ENCODE results near the gene SLC24A3.

Gene SLC24A3

GRCh38 chr20:19761326-19761725 is 548.9 kb downstream of the SLC24A3 start:
- in situ Hi-C loops (cut with HindIII; ENCODE audit: low pct_unique_long_range_greater_than_20kb, low sequenced_read_pairs), result no loop called here
- no peak for DNase-seq (ENCODE audit: low read depth in 1 of 2, low spot score in 1 of 2)
- no peak for TF ChIP-seq JUND (IDR thresholded peaks at IDR 0.05; ENCODE audit: low read depth)

DNA sequence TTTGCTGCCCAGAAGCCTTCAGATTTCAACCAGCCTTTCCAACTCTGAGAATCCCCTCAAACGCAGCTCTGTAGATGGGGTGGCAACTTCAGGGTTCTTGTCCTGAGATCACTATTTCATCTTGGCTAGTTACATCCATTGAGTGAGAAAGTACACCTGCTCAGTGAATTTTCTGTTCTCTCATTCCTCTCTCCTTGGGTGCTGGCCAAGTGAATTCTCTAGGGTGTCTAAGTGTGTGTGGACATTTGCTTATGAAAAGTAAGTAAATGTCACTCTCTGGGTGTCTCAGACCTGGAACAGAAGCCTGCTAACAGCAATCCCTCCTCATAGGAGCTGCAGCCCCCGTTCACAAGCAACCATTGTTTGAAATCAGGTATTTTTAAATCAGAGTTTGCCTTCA is 549.4 kb downstream of the SLC24A3 start:
- no peak for TF ChIP-seq JUND (IDR thresholded peaks at IDR 0.05; ENCODE audit: low read depth)
- in situ Hi-C loops (cut with HindIII; ENCODE audit: low pct_unique_long_range_greater_than_20kb, low sequenced_read_pairs), result no loop called here
- peak in 1 of 2 experiments; percentile 62 for DNase-seq (ENCODE audit: low read depth in 1 of 2, low spot score in 1 of 2)

DNA sequence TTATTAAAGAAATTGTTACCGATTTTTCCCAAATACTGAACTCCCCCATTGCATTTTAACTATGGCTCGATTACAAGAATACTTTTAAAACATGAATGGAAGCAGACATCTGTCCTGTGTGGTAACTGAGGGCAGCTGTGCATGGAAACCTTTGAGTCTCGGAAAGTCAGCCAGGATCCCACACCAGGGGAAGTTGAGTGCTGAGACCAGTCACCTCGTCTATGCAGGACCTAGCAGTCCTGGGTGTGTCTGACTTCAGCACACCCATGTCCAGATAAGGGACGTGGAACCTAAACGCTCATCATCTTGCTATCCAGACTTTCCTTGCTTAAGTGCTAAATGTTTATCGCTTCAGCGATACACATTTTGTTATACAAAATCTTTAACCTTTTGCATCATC is 551.8 kb downstream of the SLC24A3 start:
- no peak for DNase-seq (ENCODE audit: low read depth in 1 of 2, low spot score in 1 of 2)
- in situ Hi-C loops (cut with HindIII; ENCODE audit: low pct_unique_long_range_greater_than_20kb, low sequenced_read_pairs), result no loop called here
- no peak for TF ChIP-seq JUND (IDR thresholded peaks at IDR 0.05; ENCODE audit: low read depth)

- in situ Hi-C loops (cut with HindIII; ENCODE audit: low pct_unique_long_range_greater_than_20kb, low sequenced_read_pairs), result no loop called here
- no peak for DNase-seq (ENCODE audit: low read depth in 1 of 2, low spot score in 1 of 2)
- no peak for TF ChIP-seq JUND (IDR thresholded peaks at IDR 0.05; ENCODE audit: low read depth)
Measured at GRCh38 chr20:19765266-19765665, 552.8 kb downstream of the SLC24A3 start.

DNA sequence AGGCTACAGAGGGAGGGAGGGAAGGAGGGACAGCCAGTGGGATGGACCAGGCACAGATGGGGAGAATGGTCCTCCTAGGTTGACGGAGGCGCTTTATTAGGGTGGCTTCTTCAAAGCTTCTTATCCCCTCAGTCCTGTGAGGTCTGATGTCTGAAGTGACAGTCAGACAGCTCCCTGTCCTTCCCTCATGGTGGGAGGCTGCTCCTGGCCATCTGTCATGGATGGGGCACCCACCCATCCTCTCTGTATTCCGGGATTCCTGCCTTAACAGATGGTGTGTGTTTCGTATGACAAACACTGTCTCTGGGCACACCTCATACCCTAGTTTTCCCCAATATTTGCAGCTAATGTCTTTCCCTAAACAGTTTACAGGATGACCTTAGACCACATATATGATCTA is 553.5 kb downstream of the SLC24A3 start:
- DNase-seq (ENCODE audit: low read depth in 1 of 2, low spot score in 1 of 2), result no peak
- no peak for TF ChIP-seq JUND (IDR thresholded peaks at IDR 0.05; ENCODE audit: low read depth)
- in situ Hi-C loops (cut with HindIII; ENCODE audit: low pct_unique_long_range_greater_than_20kb, low sequenced_read_pairs), result no loop called here

DNA sequence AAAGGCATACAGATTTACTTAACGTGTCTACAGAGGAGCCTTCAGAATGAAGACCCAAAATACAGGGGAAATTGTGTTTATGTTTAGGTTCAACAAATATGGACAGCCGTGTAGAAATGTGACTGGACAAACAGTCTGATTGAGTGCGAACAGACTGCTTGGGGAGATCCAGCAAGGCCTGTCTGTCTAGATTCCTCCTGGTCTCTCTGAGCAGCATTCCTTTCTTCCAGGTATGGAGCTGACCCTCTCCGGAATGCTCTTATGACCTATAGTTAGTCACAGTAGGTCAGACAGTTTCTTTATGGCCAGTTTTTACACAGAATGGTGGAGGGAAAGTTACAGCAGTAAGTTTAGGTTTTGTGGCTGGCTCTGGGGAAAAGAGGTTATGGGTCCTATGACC is 554.6 kb downstream of the SLC24A3 start:
- TF ChIP-seq JUND (IDR thresholded peaks at IDR 0.05; ENCODE audit: low read depth), result peak; percentile 78
- peak; percentile 44 to 98 for DNase-seq (ENCODE audit: low read depth in 1 of 2, low spot score in 1 of 2)
- in situ Hi-C loops (cut with HindIII; ENCODE audit: low pct_unique_long_range_greater_than_20kb, low sequenced_read_pairs), result no loop called here

DNA sequence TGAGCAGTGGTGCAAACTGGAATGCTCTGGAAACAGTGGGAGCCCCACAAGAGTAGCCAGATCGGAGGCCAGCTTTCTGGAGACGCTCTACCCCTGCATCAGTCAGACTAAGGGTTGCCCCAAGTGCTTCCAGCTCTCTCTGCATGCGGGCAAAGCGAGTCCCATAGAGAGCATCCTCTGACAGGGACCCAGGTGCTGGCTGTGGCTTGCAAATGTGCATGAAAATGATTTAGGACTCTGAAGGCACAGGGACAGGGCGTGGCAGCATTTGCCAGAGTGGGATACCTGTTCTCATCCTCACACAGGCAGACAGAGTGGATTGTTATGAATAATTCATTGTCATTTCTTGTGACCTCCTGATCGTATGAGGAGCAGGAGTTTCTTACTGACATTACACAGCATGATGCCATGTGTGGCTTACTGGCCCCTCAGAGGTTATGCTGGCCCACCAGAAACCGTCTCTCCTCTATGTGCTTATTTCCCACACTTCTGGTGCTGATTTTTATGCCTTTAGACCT is 555.9 kb downstream of the SLC24A3 start:
- TF ChIP-seq JUND (IDR thresholded peaks at IDR 0.05; ENCODE audit: low read depth), result no peak
- in situ Hi-C loops (cut with HindIII; ENCODE audit: low pct_unique_long_range_greater_than_20kb, low sequenced_read_pairs), result no loop called here

DNA sequence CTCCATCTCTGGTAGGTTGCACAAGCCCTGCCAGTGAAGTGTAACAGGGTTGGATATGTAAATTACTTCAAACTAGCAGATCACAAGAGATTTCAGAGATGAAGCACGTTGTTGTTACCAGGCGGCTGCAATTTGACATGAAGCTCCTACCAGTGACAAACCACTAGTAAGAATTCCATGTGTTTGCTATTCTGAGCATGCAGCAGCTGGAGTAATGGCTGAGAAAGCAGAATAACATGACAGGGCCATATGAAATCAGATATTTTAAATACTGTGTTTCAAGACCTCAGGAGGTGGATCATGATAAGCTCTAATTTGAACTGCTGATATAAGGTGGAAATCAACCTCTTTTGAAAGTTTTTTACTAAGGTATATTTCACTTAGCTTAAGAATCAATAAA is 557.1 kb downstream of the SLC24A3 start:
- DNase-seq (ENCODE audit: low read depth in 1 of 2, low spot score in 1 of 2), result no peak
- in situ Hi-C loops (cut with HindIII; ENCODE audit: low pct_unique_long_range_greater_than_20kb, low sequenced_read_pairs), result no loop called here
- no peak for TF ChIP-seq JUND (IDR thresholded peaks at IDR 0.05; ENCODE audit: low read depth)

More for the DNA sequence above, 555.9 kb downstream of the SLC24A3 start:
- DNase-seq (ENCODE audit: low read depth in 1 of 2, low spot score in 1 of 2), result no peak

DNA sequence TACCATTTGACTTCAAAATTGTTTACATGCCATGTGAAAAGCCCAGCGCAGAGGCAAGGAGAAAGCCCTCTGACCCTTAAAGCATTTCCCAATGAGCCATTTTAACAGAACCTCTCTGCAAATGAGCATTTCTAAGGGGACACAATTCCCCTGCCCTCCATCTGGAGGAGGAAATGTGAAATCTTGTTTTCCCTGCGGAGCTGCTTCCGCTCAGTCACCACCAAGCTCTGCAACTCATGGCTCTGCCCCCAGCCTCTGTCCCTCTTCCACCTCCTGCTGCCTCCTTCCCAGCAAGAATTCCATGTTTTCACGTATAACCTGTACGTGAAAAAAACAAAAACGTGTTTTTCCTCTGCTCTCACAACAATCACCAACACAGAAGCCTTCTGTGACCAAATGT is 557.9 kb downstream of the SLC24A3 start:
- TF ChIP-seq JUND (IDR thresholded peaks at IDR 0.05; ENCODE audit: low read depth), result no peak
- DNase-seq (ENCODE audit: low read depth in 1 of 2, low spot score in 1 of 2), result no peak
- in situ Hi-C loops (cut with HindIII; ENCODE audit: low pct_unique_long_range_greater_than_20kb, low sequenced_read_pairs), result no loop called here

DNA sequence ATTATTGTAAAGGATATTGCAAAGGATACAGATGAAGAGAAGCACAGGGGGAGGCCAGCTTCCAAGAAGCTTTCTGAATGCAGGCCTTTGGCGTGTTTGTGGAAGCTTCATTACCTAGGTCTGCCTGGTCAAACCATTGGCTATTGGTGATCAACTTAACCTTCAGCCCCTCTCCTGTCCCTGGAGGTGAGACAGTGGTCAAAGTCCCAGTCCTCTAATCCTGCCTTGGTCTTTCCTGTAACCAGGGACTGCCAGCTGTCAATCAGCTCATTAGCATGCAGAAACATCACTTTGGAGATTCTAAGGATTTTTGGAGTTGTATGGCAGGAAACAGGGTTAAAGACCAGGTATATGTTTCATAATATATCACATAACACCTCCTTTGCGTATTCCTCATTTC is 558.6 kb downstream of the SLC24A3 start:
- TF ChIP-seq JUND (IDR thresholded peaks at IDR 0.05; ENCODE audit: low read depth), result no peak
- in situ Hi-C loops (cut with HindIII; ENCODE audit: low pct_unique_long_range_greater_than_20kb, low sequenced_read_pairs), result no loop called here
- no peak for DNase-seq (ENCODE audit: low read depth in 1 of 2, low spot score in 1 of 2)
